Measurements from ENCODE around the gene RPA3. TPM values are rescaled to one million over a fixed set of nuclear protein-coding genes. Genes with fewer than 3 reads are reported as not detected.

Gene RPA3
- total RNA-seq, 1 experiment from 2014 or later: 87.5 TPM

DNA sequence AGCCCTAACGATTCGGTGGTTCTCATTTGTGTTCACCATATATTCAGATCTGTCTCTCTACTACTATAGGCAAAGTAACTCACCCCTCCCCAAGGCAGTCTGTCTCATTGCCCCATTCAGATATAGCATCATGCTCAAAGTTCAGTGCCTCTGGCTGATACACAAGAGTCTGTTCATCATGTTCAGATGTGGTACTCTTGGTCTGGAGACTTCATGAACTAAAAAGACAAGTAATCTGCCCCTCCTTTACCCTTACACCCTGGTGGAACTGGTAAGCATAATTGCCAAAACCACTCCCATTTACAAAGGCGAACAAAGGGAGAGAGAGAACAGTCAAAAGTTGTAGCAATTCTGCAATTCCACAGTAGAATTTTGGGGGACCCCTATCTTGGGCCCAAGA is 47.9 kb downstream of the RPA3 start:
- Histone ChIP-seq H3K4me2 (ENCODE audit: low read length) (no peak overlapping the region), H3K79me2 (ENCODE audit: insufficient read depth, low read length) (0 out of 2 replicates have a peak, but pooled peaks cover 5% of the 10 kb centered on the region), H3K9me3 (ENCODE audit: control insufficient read depth in 1 of 2, insufficient read depth in 1 of 2, low read depth in 1 of 2, low read length in 2 of 2) (no peaks in the 10 kb centered on the region), H3K4me3 (replicated peaks in 1 of 2; ENCODE audit: low read depth in 1 of 2, low read length in 2 of 2) (no peak overlapping the region), H4K20me1 (ENCODE audit: insufficient read depth) (no peaks in the 10 kb centered on the region), H3K9ac (ENCODE audit: low read length) (no peak overlapping the region), H2AFZ (ENCODE audit: low read depth, low read length, poor library complexity, severe bottlenecking) (no peak overlapping the region), H3K27me3 (ENCODE audit: insufficient read depth, low read length) (no peaks in the 10 kb centered on the region), H3K9me2 (ENCODE audit: insufficient read depth) (no peaks in the 10 kb centered on the region), H3K4me1 (ENCODE audit: control insufficient read depth in 1 of 2, insufficient read depth in 2 of 2, low read length in 2 of 2) (no peaks in the 10 kb centered on the region), H3K27ac (ENCODE audit: low read depth, low read length) (no peak overlapping the region), H3K36me3 (ENCODE audit: control insufficient read depth in 1 of 2, insufficient read depth in 2 of 2, low read length in 2 of 2) (no peaks in the 10 kb centered on the region; a peak in 1 of 4 replicates)
- no peak for DNase-seq (ENCODE audit: low read depth, low spot score)
- BruUV-seq (replicated peaks): no TSS peak
- ChIA-PET CTCF (no interaction called here), POLR2A (no interaction called here), RAD21 (ENCODE audit: low non-redundant PET in 1 of 2, low total read pairs in 2 of 2, uncharacterized antibody in 2 of 2, unreplicated experiment in 2 of 2) (no interaction called here)
- intact Hi-C loops (cut with micrococcal nuclease): no loop called here
- TF ChIP-seq, protein P1, sequence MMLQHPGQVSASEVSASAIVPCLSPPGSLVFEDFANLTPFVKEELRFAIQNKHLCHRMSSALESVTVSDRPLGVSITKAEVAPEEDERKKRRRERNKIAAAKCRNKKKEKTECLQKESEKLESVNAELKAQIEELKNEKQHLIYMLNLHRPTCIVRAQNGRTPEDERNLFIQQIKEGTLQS (IDR thresholded peaks at IDR 0.05): no peak
- TF ChIP-seq POLR2A (IDR thresholded peaks at IDR 0.05; ENCODE audit: borderline replicate concordance, extremely low read depth, insufficient read depth, insufficient read length): no peak
- no peak for TF ChIP-seq SP1 (IDR thresholded peaks at IDR 0.05; ENCODE audit: low read depth)
- TF ChIP-seq, protein P2, sequence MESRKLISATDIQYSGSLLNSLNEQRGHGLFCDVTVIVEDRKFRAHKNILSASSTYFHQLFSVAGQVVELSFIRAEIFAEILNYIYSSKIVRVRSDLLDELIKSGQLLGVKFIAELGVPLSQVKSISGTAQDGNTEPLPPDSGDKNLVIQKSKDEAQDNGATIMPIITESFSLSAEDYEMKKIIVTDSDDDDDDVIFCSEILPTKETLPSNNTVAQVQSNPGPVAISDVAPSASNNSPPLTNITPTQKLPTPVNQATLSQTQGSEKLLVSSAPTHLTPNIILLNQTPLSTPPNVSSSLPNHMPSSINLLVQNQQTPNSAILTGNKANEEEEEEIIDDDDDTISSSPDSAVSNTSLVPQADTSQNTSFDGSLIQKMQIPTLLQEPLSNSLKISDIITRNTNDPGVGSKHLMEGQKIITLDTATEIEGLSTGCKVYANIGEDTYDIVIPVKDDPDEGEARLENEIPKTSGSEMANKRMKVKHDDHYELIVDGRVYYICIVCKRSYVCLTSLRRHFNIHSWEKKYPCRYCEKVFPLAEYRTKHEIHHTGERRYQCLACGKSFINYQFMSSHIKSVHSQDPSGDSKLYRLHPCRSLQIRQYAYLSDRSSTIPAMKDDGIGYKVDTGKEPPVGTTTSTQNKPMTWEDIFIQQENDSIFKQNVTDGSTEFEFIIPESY (IDR thresholded peaks at IDR 0.05; ENCODE audit: extremely low read depth, insufficient replicate concordance, low read length): no peak
- no peak for TF ChIP-seq FOSL1 (IDR thresholded peaks at IDR 0.05; ENCODE audit: low read depth)
- TF ChIP-seq, protein P3, sequence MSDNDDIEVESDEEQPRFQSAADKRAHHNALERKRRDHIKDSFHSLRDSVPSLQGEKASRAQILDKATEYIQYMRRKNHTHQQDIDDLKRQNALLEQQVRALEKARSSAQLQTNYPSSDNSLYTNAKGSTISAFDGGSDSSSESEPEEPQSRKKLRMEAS (IDR thresholded peaks at IDR 0.05): no peak
- no peak for TF ChIP-seq JUND (IDR thresholded peaks at IDR 0.05)
- ATAC-seq: no peak

DNA sequence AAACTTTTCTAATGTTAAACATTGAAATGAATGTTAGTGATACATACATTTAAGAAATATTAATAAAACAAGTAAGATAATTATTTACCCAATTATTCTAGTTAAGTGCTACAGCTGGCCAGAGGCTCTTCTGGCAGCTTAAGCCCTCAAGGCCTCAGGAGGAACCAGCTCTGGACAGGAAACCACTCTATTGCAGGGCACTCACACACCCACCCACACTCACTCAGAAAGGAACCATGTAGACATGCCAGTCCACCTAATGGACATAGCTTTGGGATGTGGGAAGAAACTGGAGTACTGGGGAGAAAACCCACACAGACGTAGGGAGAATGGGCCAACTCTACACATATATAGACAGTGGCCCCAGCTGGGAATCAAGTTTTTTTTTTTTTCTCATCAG is 49.7 kb downstream of the RPA3 start:
- Histone ChIP-seq H3K9me2 (ENCODE audit: insufficient read depth) (no peaks in the 10 kb centered on the region), H3K36me3 (ENCODE audit: control insufficient read depth in 1 of 2, insufficient read depth in 2 of 2, low read length in 2 of 2) (no peaks in the 10 kb centered on the region), H2AFZ (ENCODE audit: low read depth, low read length, poor library complexity, severe bottlenecking) (no peak overlapping the region), H3K4me3 (replicated peaks in 1 of 2; ENCODE audit: low read depth in 1 of 2, low read length in 2 of 2) (no peak overlapping the region), H3K4me2 (ENCODE audit: low read length) (no peak overlapping the region), H3K79me2 (ENCODE audit: insufficient read depth, low read length) (0 out of 2 replicates have a peak, but pooled peaks cover 5% of the 10 kb centered on the region), H3K27ac (ENCODE audit: low read depth, low read length) (no peak overlapping the region), H4K20me1 (ENCODE audit: insufficient read depth) (no peaks in the 10 kb centered on the region), H3K27me3 (ENCODE audit: insufficient read depth, low read length) (no peaks in the 10 kb centered on the region), H3K4me1 (ENCODE audit: control insufficient read depth in 1 of 2, insufficient read depth in 2 of 2, low read length in 2 of 2) (no peaks in the 10 kb centered on the region), H3K9ac (ENCODE audit: low read length) (no peak overlapping the region), H3K9me3 (ENCODE audit: control insufficient read depth in 1 of 2, insufficient read depth in 1 of 2, low read depth in 1 of 2, low read length in 2 of 2) (no peaks in the 10 kb centered on the region)
- intact Hi-C loops (cut with micrococcal nuclease): no loop called here
- no peak for DNase-seq (ENCODE audit: low read depth, low spot score)
- ChIA-PET POLR2A (no interaction called here), CTCF (no interaction called here), RAD21 (ENCODE audit: low non-redundant PET in 1 of 2, low total read pairs in 2 of 2, uncharacterized antibody in 2 of 2, unreplicated experiment in 2 of 2) (no interaction called here)
- BruUV-seq (replicated peaks): no TSS peak
- no peak for ATAC-seq
- TF ChIP-seq SP1 (IDR thresholded peaks at IDR 0.05; ENCODE audit: low read depth) (no peak), EZH2phosphoT487 (IDR thresholded peaks at IDR 0.05; ENCODE audit: borderline replicate concordance) (no peak), EZH2 (IDR thresholded peaks at IDR 0.05) (no peak), CEBPB (IDR thresholded peaks at IDR 0.05; ENCODE audit: low read depth) (no peak)
- TF ChIP-seq, protein P4, sequence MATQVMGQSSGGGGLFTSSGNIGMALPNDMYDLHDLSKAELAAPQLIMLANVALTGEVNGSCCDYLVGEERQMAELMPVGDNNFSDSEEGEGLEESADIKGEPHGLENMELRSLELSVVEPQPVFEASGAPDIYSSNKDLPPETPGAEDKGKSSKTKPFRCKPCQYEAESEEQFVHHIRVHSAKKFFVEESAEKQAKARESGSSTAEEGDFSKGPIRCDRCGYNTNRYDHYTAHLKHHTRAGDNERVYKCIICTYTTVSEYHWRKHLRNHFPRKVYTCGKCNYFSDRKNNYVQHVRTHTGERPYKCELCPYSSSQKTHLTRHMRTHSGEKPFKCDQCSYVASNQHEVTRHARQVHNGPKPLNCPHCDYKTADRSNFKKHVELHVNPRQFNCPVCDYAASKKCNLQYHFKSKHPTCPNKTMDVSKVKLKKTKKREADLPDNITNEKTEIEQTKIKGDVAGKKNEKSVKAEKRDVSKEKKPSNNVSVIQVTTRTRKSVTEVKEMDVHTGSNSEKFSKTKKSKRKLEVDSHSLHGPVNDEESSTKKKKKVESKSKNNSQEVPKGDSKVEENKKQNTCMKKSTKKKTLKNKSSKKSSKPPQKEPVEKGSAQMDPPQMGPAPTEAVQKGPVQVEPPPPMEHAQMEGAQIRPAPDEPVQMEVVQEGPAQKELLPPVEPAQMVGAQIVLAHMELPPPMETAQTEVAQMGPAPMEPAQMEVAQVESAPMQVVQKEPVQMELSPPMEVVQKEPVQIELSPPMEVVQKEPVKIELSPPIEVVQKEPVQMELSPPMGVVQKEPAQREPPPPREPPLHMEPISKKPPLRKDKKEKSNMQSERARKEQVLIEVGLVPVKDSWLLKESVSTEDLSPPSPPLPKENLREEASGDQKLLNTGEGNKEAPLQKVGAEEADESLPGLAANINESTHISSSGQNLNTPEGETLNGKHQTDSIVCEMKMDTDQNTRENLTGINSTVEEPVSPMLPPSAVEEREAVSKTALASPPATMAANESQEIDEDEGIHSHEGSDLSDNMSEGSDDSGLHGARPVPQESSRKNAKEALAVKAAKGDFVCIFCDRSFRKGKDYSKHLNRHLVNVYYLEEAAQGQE (IDR thresholded peaks at IDR 0.05; ENCODE audit: low read depth): no peak
- TF ChIP-seq, protein P5, sequence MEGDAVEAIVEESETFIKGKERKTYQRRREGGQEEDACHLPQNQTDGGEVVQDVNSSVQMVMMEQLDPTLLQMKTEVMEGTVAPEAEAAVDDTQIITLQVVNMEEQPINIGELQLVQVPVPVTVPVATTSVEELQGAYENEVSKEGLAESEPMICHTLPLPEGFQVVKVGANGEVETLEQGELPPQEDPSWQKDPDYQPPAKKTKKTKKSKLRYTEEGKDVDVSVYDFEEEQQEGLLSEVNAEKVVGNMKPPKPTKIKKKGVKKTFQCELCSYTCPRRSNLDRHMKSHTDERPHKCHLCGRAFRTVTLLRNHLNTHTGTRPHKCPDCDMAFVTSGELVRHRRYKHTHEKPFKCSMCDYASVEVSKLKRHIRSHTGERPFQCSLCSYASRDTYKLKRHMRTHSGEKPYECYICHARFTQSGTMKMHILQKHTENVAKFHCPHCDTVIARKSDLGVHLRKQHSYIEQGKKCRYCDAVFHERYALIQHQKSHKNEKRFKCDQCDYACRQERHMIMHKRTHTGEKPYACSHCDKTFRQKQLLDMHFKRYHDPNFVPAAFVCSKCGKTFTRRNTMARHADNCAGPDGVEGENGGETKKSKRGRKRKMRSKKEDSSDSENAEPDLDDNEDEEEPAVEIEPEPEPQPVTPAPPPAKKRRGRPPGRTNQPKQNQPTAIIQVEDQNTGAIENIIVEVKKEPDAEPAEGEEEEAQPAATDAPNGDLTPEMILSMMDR (IDR thresholded peaks at IDR 0.05 in 2 of 3, conservative IDR thresholded peaks at IDR 0.05 in 1 of 3; ENCODE audit: borderline replicate concordance in 1 of 3, insufficient read depth in 1 of 3, low read depth in 2 of 3, low read length in 2 of 3): no peak
- TF ChIP-seq, protein P1 (IDR thresholded peaks at IDR 0.05): no peak

Data from HCT116 (cell line).